ENCODE measurements around the gene HRC.
A peak's percentile ranks its signal among the peaks of the same experiment; 100 is the strongest.

The HRC gene

GRCh38 chr19:49107625-49108459, 47.4 kb downstream of the HRC start:
- no peak for TF ChIP-seq TAF1 (IDR thresholded peaks at IDR 0.05; ENCODE audit: borderline replicate concordance, low read depth, low read length)
- TF ChIP-seq POLR2AphosphoS5 (IDR thresholded peaks at IDR 0.05; ENCODE audit: low read depth, low read length), result peak; percentile 59; the same call in 1 of the 2 replicates
- DNase-seq (ENCODE audit: insufficient read length) (no peak), FAIRE-seq (no peak)

GRCh38 chr19:49106648-49107135, 48.5 kb downstream of the HRC start:
- TF ChIP-seq POLR2AphosphoS5 (IDR thresholded peaks at IDR 0.05; ENCODE audit: low read depth, low read length) (0 out of 2 replicates have a peak, but pooled peaks have one; percentile 31), POLR2A (IDR thresholded peaks at IDR 0.05; ENCODE audit: low read depth, low read length) (no peak)
- DNase-seq (ENCODE audit: insufficient read length), result no peak
- FAIRE-seq, result peak; percentile 86

- no peak for FAIRE-seq
- TF ChIP-seq POLR2A (IDR thresholded peaks at IDR 0.05; ENCODE audit: low read depth, low read length), result no peak; the same call in 1 of the 2 replicates
- no peak for TF ChIP-seq TAF1 (IDR thresholded peaks at IDR 0.05; ENCODE audit: borderline replicate concordance, low read depth, low read length)
- no peak for TF ChIP-seq POLR2AphosphoS5 (IDR thresholded peaks at IDR 0.05; ENCODE audit: low read depth, low read length)
- no peak for DNase-seq (ENCODE audit: insufficient read length)
These were observed 50.8 kb downstream of the HRC start for GRCh38 chr19:49104229-49104864.

GRCh38 chr19:49103331-49104085, 51.7 kb downstream of the HRC start:
- TF ChIP-seq POLR2A (IDR thresholded peaks at IDR 0.05; ENCODE audit: low read depth, low read length) (no peak; the same call in 1 of the 2 replicates), TAF1 (IDR thresholded peaks at IDR 0.05; ENCODE audit: borderline replicate concordance, low read depth, low read length) (no peak), POLR2AphosphoS5 (IDR thresholded peaks at IDR 0.05; ENCODE audit: low read depth, low read length) (no peak)
- DNase-seq (ENCODE audit: insufficient read length), result no peak
- no peak for FAIRE-seq

GRCh38 chr19:49102303-49102702, 52.9 kb downstream of the HRC start:
- FAIRE-seq, result no peak
- TF ChIP-seq POLR2AphosphoS5 (IDR thresholded peaks at IDR 0.05; ENCODE audit: low read depth, low read length) (no peak), TAF1 (IDR thresholded peaks at IDR 0.05; ENCODE audit: borderline replicate concordance, low read depth, low read length) (no peak), POLR2A (IDR thresholded peaks at IDR 0.05; ENCODE audit: low read depth, low read length) (no peak)
- no peak for DNase-seq (ENCODE audit: insufficient read length)
